ENCODE data around the gene TMEM109.
A peak's percentile ranks its signal among the peaks of the same experiment; 100 is the strongest.

TMEM109 gene

GRCh38 chr11:60910281-60910687 lies 3.7 kb upstream of the TMEM109 start:
- no peak for DNase-seq

GRCh38 chr11:60910711-60911380 lies 3.1 kb upstream of the TMEM109 start:
- no peak for DNase-seq

GRCh38 chr11:60912223-60912850 lies 1.6 kb upstream of the TMEM109 start:
- no peak for DNase-seq

- no peak for DNase-seq
Observed at GRCh38 chr11:60912851-60913528, 968 bp upstream of the TMEM109 start.

- DNase-seq, result no peak
Observed at GRCh38 chr11:60914633-60915247, 782 bp downstream of the TMEM109 start.

- peak; percentile 64 for DNase-seq
Observed at GRCh38 chr11:60915248-60915914, 1.4 kb downstream of the TMEM109 start.

- no peak for DNase-seq
Observed at GRCh38 chr11:60916669-60917206, 2.8 kb downstream of the TMEM109 start.

- no peak for DNase-seq
Observed at GRCh38 chr11:60917267-60917666, 3.3 kb downstream of the TMEM109 start.

- DNase-seq, result no peak
Observed at GRCh38 chr11:60918251-60918938, 4.4 kb downstream of the TMEM109 start.

DNA sequence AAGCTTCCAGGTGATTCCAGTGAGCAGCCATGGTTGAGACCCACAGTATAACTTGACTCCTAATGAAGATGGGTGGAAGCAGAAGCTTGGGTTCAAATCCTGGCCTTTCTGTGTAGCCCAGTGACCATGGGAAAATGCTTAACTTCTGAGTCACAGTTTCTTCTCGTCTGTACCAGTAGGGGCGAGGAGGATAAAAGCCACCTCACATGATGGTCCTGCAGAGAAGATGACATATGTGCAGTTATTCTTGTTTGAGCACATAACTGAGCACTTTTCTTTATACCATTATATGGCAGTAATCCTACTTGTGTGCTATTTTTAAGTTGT lies 4.9 kb downstream of the TMEM109 start:
- peak; percentile 49 for DNase-seq

DNA sequence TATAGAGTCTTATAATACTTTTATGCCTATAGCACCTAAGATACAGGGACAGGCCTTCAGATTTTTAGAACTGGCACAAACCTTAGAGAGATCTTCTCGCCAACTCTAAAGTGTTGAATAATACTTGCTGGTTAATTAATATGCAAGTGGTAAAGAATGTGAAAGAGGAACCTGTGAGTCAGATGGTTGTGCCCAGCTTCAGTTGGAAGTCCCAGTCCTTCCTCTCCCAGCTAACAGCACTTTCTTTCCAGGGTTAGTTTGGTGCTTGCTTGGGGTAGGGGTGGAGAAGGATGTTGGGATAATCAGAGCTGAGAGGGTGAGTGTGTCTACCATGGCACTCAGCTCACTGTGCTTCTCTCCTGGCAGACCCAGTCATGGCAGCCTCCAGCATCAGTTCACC lies 5.4 kb downstream of the TMEM109 start:
- DNase-seq, result no peak

- DNase-seq, result no peak
Observed at GRCh38 chr11:60919956-60920355, 6.0 kb downstream of the TMEM109 start.

GRCh38 chr11:60921259-60921658 lies 7.3 kb downstream of the TMEM109 start:
- no peak for DNase-seq

GRCh38 chr11:60921777-60922335 lies 7.9 kb downstream of the TMEM109 start:
- no peak for DNase-seq

- no peak for DNase-seq
Observed at GRCh38 chr11:60922906-60923305, 8.9 kb downstream of the TMEM109 start.

DNA sequence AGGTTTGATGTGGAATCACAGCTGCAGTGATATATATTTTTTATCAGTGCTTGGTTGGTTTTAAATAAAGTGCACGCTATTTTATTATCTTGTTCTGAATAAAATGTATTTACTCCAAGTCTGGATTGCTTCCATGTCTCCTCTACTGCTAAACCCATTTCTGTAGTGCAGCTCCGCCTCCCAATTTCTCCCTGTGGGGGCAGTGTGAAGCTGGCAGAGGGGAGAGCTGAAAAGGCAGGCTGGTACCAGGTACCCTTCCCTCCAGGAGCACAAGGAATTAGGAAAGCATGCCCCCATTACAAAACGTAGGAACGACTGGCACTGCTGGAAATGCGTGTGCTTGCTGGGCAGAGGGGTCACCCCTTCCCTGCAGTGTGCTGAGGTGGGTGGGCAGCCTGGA lies 9.4 kb downstream of the TMEM109 start:
- DNase-seq, result no peak

- DNase-seq, result no peak
Observed at GRCh38 chr11:60923800-60924109, 9.8 kb downstream of the TMEM109 start.

DNA sequence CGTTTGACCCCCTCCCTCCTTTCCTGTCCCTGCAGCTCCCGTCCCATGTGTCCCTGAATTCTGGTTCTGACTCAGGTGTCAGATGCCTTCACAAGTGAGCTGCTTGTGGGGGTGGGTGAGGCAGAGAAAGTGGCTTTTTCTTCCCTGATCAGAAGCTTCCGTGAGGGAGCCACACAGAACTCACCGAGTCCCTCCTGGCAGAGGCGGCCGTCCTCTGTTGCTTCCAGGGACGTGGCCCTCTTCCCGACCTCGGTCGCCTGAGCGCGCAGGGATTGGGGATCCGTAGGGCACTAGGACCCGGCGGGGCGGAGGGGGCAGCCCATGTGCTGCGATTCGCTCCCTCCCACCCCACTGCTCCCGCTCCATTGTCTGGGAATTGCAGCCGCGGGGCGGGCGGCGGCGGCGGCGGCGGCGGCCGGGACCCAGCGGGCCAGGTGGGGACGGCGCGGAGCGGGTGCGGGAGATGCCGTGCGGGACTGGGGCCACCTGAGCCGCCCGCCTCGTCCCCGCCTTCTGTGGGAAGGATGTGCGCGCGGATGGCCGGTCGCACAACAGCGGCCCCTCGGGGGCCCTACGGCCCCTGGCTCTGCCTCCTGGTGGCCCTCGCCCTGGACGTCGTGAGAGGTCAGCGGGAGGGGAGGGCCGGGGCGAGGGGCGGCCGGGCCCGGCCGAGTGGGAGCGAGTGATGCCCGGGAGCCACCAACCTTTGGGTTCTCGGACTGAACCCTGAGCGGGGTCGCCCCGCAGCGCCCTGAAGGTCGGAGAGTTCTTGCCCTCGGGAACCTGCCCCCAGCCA lies 10.3 kb downstream of the TMEM109 start, which contains the start of gene TMEM132A:
TSS of gene TMEM132A (plus strand) at position 351 of the 796 bp plus-strand sequence. CDS start at position 525, 174 bp downstream.
- DNase-seq, result peak; percentile 73

DNA sequence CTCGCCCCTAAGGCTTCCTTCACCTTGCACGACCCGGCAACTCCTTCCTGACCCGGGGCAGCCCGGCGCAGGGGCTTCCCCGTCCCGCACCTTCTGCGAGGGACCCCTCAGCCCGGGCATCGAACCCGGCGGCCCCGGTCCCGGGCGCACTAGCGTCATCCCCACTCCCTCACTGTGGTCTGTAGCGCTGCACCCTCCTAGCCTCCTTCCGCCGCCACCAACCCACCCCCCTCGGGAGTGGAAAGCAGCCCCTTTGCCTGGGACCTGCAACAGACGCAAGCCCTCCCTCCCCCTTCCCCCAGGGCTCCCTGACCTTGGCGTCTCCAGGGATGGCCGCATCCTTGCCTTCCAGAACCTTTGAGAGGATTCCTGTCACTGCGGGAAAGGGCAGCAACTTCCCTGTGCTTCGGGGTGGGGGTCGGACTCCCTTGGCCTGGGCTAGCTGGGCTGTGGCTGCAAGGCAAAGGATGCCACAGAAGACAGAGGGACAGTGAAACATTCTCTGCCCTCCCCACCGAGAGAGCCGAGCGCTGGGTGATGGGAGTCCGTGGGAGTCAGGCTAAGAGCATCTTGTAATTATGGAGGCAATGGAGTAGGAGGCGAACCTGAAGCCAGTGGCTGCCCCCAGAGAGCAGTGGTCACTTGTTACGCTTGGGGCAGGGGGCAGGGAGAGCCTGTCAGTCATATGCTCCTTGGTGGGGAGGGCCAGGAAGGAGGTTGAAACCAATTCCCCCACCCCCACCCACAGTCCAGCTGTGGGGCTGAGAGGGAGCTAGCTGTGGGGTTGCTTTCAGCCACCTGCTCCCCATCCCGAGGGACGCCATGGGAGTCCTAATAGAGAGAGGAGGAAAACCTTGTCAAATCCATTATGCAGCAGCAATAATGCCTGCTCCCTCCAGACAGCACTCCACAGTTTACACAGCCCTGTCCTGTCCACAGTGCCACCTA lies 11.2 kb downstream of the TMEM109 start:
- DNase-seq, result no peak

GRCh38 chr11:60925868-60926267 lies 11.9 kb downstream of the TMEM109 start:
- DNase-seq, result peak; percentile 34
